DOHH2 (cell line): ENCODE measurements around the gene NKD1.

Experiments
- EZH2phosphoT487 ChIP-seq: fragments of 200-600 bp; sonication (generic); IDR thresholded peaks from 2 replicates; pipeline ENCODE4 v1.6.1; 2017; ENCODE audit warnings: borderline replicate concordance, mild to moderate bottlenecking, antibody characterized with exemption, low read length, moderate library complexity, mixed read lengths
- TF ChIP-seq, protein P1 (sequence below): fragments of 200-600 bp; sonication (generic); IDR thresholded peaks from one replicate; pipeline ENCODE4 v1.5.1; 2014; ENCODE audit warnings: antibody characterized with exemption, mild to moderate bottlenecking, low read depth, low read length; ENCODE audit not compliant: poor library complexity, severe bottlenecking

GRCh38 chr16:50630394-50631020 lies 82.3 kb downstream of the NKD1 start:
- TF ChIP-seq, protein P1, sequence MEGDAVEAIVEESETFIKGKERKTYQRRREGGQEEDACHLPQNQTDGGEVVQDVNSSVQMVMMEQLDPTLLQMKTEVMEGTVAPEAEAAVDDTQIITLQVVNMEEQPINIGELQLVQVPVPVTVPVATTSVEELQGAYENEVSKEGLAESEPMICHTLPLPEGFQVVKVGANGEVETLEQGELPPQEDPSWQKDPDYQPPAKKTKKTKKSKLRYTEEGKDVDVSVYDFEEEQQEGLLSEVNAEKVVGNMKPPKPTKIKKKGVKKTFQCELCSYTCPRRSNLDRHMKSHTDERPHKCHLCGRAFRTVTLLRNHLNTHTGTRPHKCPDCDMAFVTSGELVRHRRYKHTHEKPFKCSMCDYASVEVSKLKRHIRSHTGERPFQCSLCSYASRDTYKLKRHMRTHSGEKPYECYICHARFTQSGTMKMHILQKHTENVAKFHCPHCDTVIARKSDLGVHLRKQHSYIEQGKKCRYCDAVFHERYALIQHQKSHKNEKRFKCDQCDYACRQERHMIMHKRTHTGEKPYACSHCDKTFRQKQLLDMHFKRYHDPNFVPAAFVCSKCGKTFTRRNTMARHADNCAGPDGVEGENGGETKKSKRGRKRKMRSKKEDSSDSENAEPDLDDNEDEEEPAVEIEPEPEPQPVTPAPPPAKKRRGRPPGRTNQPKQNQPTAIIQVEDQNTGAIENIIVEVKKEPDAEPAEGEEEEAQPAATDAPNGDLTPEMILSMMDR, result no peak
- TF ChIP-seq EZH2phosphoT487, result no peak
